ENCODE measurements around the gene ARL2.
A peak's percentile ranks its signal among the peaks of the same experiment; 100 is the strongest.
"Not testable (repeated sequence)": the region's sequence is repeated elsewhere in the genome, so short reads cannot be mapped to it uniquely, and the experiment has no call there.

The ARL2 gene

GRCh38 chr11:64999478-64999877, 14.5 kb upstream of the ARL2 start:
- TF ChIP-seq CTCF (IDR thresholded peaks at IDR 0.05; ENCODE audit: low read depth, low read length, missing control alignments), result no peak
- no peak for DNase-seq
- no peak overlapping the region for H3K4me3 ChIP-seq (ENCODE audit: low read depth, low read length)
- in situ Hi-C loops (cut with HindIII; ENCODE audit: low pct_ligation_motif_present, low sequenced_read_pairs), result no loop called here
- H3K36me3 ChIP-seq (replicated peaks), result no peaks in the 10 kb centered on the region
- no peaks in the 10 kb centered on the region for H3K27me3 ChIP-seq (replicated peaks)
- no peak overlapping the region for H3K27ac ChIP-seq

DNA sequence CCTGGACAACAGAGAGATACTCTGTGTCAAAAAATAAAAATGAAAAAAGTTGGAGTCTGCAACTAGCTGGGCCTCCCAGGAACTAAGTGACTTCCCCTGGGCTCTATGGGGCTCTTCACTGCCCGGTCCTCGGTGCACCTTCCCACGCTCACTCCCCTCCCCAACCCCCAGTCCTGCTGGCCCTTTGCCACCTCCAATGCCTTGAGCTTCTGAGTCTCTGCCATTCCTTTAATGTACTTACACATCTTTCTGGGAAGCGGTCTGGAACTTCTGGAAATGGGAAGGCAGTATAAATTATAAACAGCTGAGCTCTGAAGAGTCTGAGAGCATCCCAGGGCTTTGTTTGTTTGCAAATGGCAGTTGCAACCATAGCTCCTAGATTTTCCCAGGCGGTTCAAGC, 11.3 kb upstream of the ARL2 start:
- H3K27ac ChIP-seq, result no peak overlapping the region
- H3K36me3 ChIP-seq (replicated peaks), result no peaks in the 10 kb centered on the region
- no peak for DNase-seq
- in situ Hi-C loops (cut with HindIII; ENCODE audit: low pct_ligation_motif_present, low sequenced_read_pairs), result no loop called here
- no peaks in the 10 kb centered on the region for H3K27me3 ChIP-seq (replicated peaks)
- no peak overlapping the region for H3K4me3 ChIP-seq (ENCODE audit: low read depth, low read length)
- TF ChIP-seq CTCF (IDR thresholded peaks at IDR 0.05; ENCODE audit: low read depth, low read length, missing control alignments), result no peak

- Histone ChIP-seq H3K4me3 (ENCODE audit: low read depth, low read length) (no peak overlapping the region), H3K27ac (no peak overlapping the region), H3K36me3 (replicated peaks) (no peaks in the 10 kb centered on the region), H3K27me3 (replicated peaks) (no peaks in the 10 kb centered on the region)
- DNase-seq, result peak; percentile 34
- in situ Hi-C loops (cut with HindIII; ENCODE audit: low pct_ligation_motif_present, low sequenced_read_pairs), result no loop called here
- no peak for TF ChIP-seq CTCF (IDR thresholded peaks at IDR 0.05; ENCODE audit: low read depth, low read length, missing control alignments)
Measured at GRCh38 chr11:65003282-65003681, 10.7 kb upstream of the ARL2 start.

DNA sequence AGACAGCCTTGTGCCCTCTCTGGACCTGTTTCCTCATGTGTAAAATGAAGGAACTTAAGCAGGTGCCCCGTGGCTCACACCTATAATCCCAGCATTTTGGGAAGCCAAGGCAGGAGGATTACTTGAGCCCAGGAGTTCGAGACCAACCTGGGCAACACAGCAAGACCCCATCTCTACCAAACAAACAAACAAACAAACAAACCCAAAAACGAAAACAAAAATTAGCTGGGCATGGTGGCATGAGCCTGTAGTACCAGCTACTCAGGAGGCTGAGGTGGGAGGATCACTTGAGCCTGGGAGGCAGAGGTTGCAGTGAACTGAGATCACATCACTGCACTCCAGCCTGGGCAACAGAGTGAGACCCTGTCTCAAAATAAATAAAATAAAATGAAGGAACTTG, 10.0 kb upstream of the ARL2 start:
- H3K4me3 ChIP-seq (ENCODE audit: low read depth, low read length); H3K27ac ChIP-seq; in situ Hi-C loops (cut with HindIII; ENCODE audit: low pct_ligation_motif_present, low sequenced_read_pairs); H3K27me3 ChIP-seq (replicated peaks); H3K36me3 ChIP-seq (replicated peaks); DNase-seq: not testable (repeated sequence)

GRCh38 chr11:65008016-65008415, 5.9 kb upstream of the ARL2 start:
- Histone ChIP-seq H3K36me3 (replicated peaks) (no peaks in the 10 kb centered on the region), H3K4me3 (ENCODE audit: low read depth, low read length) (no peak overlapping the region), H3K27me3 (replicated peaks) (no peaks in the 10 kb centered on the region), H3K27ac (no peak overlapping the region)
- in situ Hi-C loops (cut with HindIII; ENCODE audit: low pct_ligation_motif_present, low sequenced_read_pairs), result no loop called here
- TF ChIP-seq CTCF (IDR thresholded peaks at IDR 0.05; ENCODE audit: low read depth, low read length, missing control alignments), result no peak
- DNase-seq, result no peak

- TF ChIP-seq CTCF (IDR thresholded peaks at IDR 0.05; ENCODE audit: low read depth, low read length, missing control alignments), result no peak
- Histone ChIP-seq H3K36me3 (replicated peaks) (no peaks in the 10 kb centered on the region), H3K4me3 (ENCODE audit: low read depth, low read length) (no peak overlapping the region), H3K27ac (no peak overlapping the region), H3K27me3 (replicated peaks) (no peaks in the 10 kb centered on the region)
- in situ Hi-C loops (cut with HindIII; ENCODE audit: low pct_ligation_motif_present, low sequenced_read_pairs), result no loop called here
- no peak for DNase-seq
Measured at GRCh38 chr11:65008873-65009272, 5.1 kb upstream of the ARL2 start.
